SK-N-SH (cell line): ENCODE data around the gene GRAMD2B.

Experiments used
- CTCF ChIP-seq: fragments of 200-600 bp; sonication (generic); IDR thresholded peaks from 2 replicates; pipeline ENCODE4 v1.6.1; 2017; ENCODE audit warnings: antibody characterized with exemption, mild to moderate bottlenecking, moderate library complexity
- MEF2A ChIP-seq: IDR thresholded peaks from 2 replicates; pipeline ENCODE4 v1.4.0; 2012; ENCODE audit warnings: low read depth, borderline replicate concordance
- POLR2AphosphoS5 ChIP-seq: IDR thresholded peaks from 2 replicates; pipeline ENCODE4 v1.6.1; 2012; ENCODE audit warnings: low read depth, low read length

DNA sequence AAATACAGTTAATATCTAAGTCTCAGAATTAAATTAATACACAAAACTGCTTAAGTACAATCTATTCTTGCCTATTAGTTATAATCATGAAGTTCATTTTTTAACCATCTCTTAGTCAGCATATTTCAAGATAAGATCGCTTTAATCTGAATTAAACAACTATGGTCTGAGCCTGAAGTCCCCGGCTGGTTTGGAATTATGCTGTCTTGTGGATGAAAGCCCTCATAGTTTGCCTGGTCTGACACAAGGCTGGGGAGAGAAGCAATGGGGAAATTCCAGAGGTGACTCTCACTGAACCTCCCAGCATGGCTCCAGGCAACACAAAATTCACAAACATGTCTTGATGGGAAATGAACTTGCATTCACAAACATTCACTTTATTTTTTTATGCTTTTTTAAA is 28.0 kb upstream of the GRAMD2B start:
- no peak for TF ChIP-seq POLR2AphosphoS5
- no peak for TF ChIP-seq MEF2A
- no peak for TF ChIP-seq CTCF
